ENCODE data around the gene CSF1R. TPM values are rescaled to one million over a fixed set of nuclear protein-coding genes. Genes with fewer than 3 reads are reported as not detected.
"Not testable (repeated sequence)": the region's sequence is repeated elsewhere in the genome, so short reads cannot be mapped to it uniquely, and the experiment has no call there.

Gene CSF1R
- total RNA-seq, 1 donor from 2014 or later, result 74.8 TPM

- ATAC-seq (no peak), DNase-seq (ENCODE audit: low spot score) (no peak)
- intact Hi-C loops (cut with DNase I), result no loop called here
Measured at GRCh38 chr5:150062216-150062922, 24.0 kb downstream of the CSF1R start.

GRCh38 chr5:150061538-150061995 is 24.8 kb downstream of the CSF1R start:
- DNase-seq (ENCODE audit: low spot score), result peak; percentile 54
- ATAC-seq, result no peak
- intact Hi-C loops (cut with DNase I), result no loop called here

- DNase-seq (ENCODE audit: low spot score) (peak; percentile 44), ATAC-seq (no peak)
- intact Hi-C loops (cut with DNase I), result no loop called here
Measured at GRCh38 chr5:150060471-150060870, 25.9 kb downstream of the CSF1R start.

- ATAC-seq (no peak), DNase-seq (ENCODE audit: low spot score) (peak; percentile 55)
- intact Hi-C loops (cut with DNase I), result no loop called here
Measured at GRCh38 chr5:150059623-150060022, 26.7 kb downstream of the CSF1R start.

GRCh38 chr5:150058480-150059126 is 27.8 kb downstream of the CSF1R start:
- peak; percentile 75 for ATAC-seq
- peak; percentile 54 for DNase-seq (ENCODE audit: low spot score)
- intact Hi-C loops (cut with DNase I), result no loop called here

GRCh38 chr5:150057996-150058395 is 28.4 kb downstream of the CSF1R start:
- DNase-seq (ENCODE audit: low spot score), result no peak
- no peak for ATAC-seq
- intact Hi-C loops (cut with DNase I), result no loop called here

- DNase-seq (ENCODE audit: low spot score), result no peak
- ATAC-seq, result no peak
- intact Hi-C loops (cut with DNase I), result no loop called here
Measured at GRCh38 chr5:150057511-150057910, 28.8 kb downstream of the CSF1R start.

GRCh38 chr5:150057052-150057451 is 29.3 kb downstream of the CSF1R start:
- DNase-seq (ENCODE audit: low spot score) (no peak), ATAC-seq (no peak)
- intact Hi-C loops (cut with DNase I), result no loop called here

GRCh38 chr5:150056075-150056443 is 30.3 kb downstream of the CSF1R start:
- intact Hi-C loops (cut with DNase I), result no loop called here
- ATAC-seq (no peak), DNase-seq (ENCODE audit: low spot score) (no peak)

- DNase-seq (ENCODE audit: low spot score) (no peak), ATAC-seq (no peak)
- intact Hi-C loops (cut with DNase I), result no loop called here
Measured at GRCh38 chr5:150055326-150056074, 30.9 kb downstream of the CSF1R start.

- no peak for DNase-seq (ENCODE audit: low spot score)
- intact Hi-C loops (cut with DNase I), result no loop called here
- no peak for ATAC-seq
Measured at GRCh38 chr5:150054569-150054968, 31.8 kb downstream of the CSF1R start.

- intact Hi-C loops (cut with DNase I), result no loop called here
- DNase-seq (ENCODE audit: low spot score) (no peak), ATAC-seq (no peak)
Measured at GRCh38 chr5:150053713-150054392, 32.5 kb downstream of the CSF1R start.

GRCh38 chr5:150052956-150053712 is 33.2 kb downstream of the CSF1R start:
- ATAC-seq (no peak), DNase-seq (ENCODE audit: low spot score) (no peak)
- intact Hi-C loops (cut with DNase I), result no loop called here

GRCh38 chr5:150052226-150052955 is 34.0 kb downstream of the CSF1R start:
- DNase-seq (ENCODE audit: low spot score) (no peak), ATAC-seq (no peak)
- intact Hi-C loops (cut with DNase I), result no loop called here

GRCh38 chr5:150051657-150052195 is 34.6 kb downstream of the CSF1R start:
- no peak for ATAC-seq
- no peak for DNase-seq (ENCODE audit: low spot score)
- intact Hi-C loops (cut with DNase I), result no loop called here

- DNase-seq (ENCODE audit: low spot score); intact Hi-C loops (cut with DNase I); ATAC-seq: not testable (repeated sequence)
Measured at GRCh38 chr5:150050172-150050811, 36.1 kb downstream of the CSF1R start.

GRCh38 chr5:150046031-150046430 is 40.3 kb downstream of the CSF1R start:
- ATAC-seq (no peak), DNase-seq (ENCODE audit: low spot score) (no peak)
- intact Hi-C loops (cut with DNase I), result no loop called here

All from sciatic nerve (tissue), 2 donors.